ENCODE data around the gene CDH4. TPM values are rescaled to one million over a fixed set of nuclear protein-coding genes. Genes with fewer than 3 reads are reported as not detected.

Gene CDH4
- total RNA-seq, 3 donors from 2014 or later (not counting 1 experiment from before 2014, with no cell fraction given), result 0.18 TPM; not detected in 2

- ATAC-seq, result no peak
- Mint-ChIP-seq H3K4me3 (no peak overlapping the region), H3K9me3 (no peaks in the 10 kb centered on the region), H3K4me1 (peaks cover 5 to 6% of the 10 kb centered on the region in 2 donors), H3K36me3 (no peaks in the 10 kb centered on the region), H3K27me3 (ENCODE audit: low read depth in 2 of 2) (peaks cover 2 to 10% of the 10 kb centered on the region in 2 donors), H3K27ac (no peak overlapping the region)
- intact Hi-C loops (cut with micrococcal nuclease), result no loop called here
- no peak overlapping the region for H3K4me3 ChIP-seq (ENCODE audit: low read length)
- TF ChIP-seq, protein P1, sequence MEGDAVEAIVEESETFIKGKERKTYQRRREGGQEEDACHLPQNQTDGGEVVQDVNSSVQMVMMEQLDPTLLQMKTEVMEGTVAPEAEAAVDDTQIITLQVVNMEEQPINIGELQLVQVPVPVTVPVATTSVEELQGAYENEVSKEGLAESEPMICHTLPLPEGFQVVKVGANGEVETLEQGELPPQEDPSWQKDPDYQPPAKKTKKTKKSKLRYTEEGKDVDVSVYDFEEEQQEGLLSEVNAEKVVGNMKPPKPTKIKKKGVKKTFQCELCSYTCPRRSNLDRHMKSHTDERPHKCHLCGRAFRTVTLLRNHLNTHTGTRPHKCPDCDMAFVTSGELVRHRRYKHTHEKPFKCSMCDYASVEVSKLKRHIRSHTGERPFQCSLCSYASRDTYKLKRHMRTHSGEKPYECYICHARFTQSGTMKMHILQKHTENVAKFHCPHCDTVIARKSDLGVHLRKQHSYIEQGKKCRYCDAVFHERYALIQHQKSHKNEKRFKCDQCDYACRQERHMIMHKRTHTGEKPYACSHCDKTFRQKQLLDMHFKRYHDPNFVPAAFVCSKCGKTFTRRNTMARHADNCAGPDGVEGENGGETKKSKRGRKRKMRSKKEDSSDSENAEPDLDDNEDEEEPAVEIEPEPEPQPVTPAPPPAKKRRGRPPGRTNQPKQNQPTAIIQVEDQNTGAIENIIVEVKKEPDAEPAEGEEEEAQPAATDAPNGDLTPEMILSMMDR (IDR thresholded peaks at IDR 0.05), result no peak
- no peak for DNase-seq
- H3K9me3 ChIP-seq (ENCODE audit: control insufficient read depth, insufficient read depth, low read length), result no peaks in the 10 kb centered on the region
- H3K36me3 ChIP-seq (ENCODE audit: control insufficient read depth, insufficient read depth, low read length), result no peaks in the 10 kb centered on the region
- H3K27ac ChIP-seq (ENCODE audit: low read length), result no peak overlapping the region
- WGBS (ENCODE audit: insufficient coverage), result 94% methylated on average over 25 of the region's 25 CpGs
- H3K4me1 ChIP-seq (ENCODE audit: control insufficient read depth, insufficient read depth, low read length), result peaks cover 5% of the 10 kb centered on the region
- H3K27me3 ChIP-seq (ENCODE audit: control insufficient read depth, insufficient read depth, low read length), result peaks cover 5% of the 10 kb centered on the region
Measured at GRCh38 chr20:61966492-61967244, 714.6 kb downstream of the CDH4 start.

DNA sequence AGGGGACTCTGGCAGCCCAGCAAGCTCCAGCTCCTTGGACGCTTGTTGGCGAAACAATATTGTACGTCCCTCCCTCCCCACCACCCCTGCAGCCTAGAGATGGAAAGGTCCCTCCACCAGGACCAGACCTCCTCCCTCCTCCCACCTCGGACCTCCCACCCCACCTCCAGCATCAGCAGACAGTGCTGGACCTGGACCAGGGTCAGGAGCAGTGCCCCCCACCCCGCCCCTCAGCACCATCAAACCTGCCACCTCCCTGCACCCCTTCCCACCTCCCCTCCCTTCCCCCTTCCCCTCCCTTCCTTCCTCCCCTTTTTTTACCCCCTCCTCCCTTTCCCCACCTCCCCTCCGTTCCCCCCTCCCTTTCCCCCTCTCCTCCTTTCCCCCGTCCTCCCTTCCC lies 715.2 kb downstream of the CDH4 start:
- Histone ChIP-seq H3K9me3 (ENCODE audit: control insufficient read depth, insufficient read depth, low read length) (no peaks in the 10 kb centered on the region), H3K4me3 (ENCODE audit: low read length) (no peak overlapping the region), H3K27me3 (ENCODE audit: control insufficient read depth, insufficient read depth, low read length) (peaks cover 5% of the 10 kb centered on the region), H3K4me1 (ENCODE audit: control insufficient read depth, insufficient read depth, low read length) (peaks cover 5% of the 10 kb centered on the region), H3K36me3 (ENCODE audit: control insufficient read depth, insufficient read depth, low read length) (no peaks in the 10 kb centered on the region), H3K27ac (ENCODE audit: low read length) (no peak overlapping the region)
- WGBS (ENCODE audit: insufficient coverage), result 80% methylated on average over 5 of the region's 7 CpGs
- Mint-ChIP-seq H3K4me3 (no peak overlapping the region), H3K9me3 (no peaks in the 10 kb centered on the region), H3K27ac (no peak overlapping the region), H3K27me3 (ENCODE audit: low read depth in 2 of 2) (peaks cover 0 to 10% of the 10 kb centered on the region in 2 donors), H3K36me3 (no peaks in the 10 kb centered on the region), H3K4me1 (peaks cover 5 to 6% of the 10 kb centered on the region in 2 donors)
- no peak for ATAC-seq
- TF ChIP-seq, protein P1 (IDR thresholded peaks at IDR 0.05), result no peak
- intact Hi-C loops (cut with micrococcal nuclease), result no loop called here
- no peak for DNase-seq

DNA sequence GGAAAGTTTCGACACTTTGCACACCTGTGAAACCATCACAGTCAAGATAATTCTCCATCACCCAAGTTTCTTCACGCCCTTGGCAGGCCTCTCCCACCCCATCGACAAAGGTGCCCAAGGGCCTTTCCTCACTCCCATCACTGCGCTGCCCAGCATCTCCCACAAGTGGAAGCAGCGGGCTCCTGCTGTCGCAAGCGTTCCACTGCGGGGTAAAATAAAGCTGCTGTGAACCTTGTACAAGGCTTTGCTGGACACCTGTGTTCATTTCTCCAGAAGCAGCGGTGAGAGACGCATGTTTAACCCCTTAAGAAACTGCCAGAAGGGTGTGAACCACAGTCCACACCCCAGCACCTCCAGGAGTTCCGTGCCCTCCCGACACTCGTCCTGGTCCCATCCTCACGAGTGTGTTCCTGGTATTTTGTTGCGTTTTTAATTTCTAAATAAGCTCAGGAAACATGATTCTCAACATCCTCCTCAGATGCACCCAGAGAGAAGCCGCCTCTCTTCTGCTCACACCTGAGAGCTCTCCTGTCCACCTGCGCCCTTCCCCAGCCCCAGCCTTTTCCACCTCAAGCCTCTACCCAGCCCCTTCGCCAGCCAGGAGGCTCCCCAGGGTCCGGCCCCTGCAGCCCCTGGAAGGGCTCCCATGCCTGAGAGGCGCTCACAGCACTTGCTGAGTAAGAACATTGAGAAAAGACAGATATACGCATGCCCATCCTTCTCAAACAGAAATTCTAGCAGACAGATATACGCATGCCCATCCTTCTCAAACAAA lies 716.2 kb downstream of the CDH4 start:
- TF ChIP-seq, protein P1 (IDR thresholded peaks at IDR 0.05), result no peak
- intact Hi-C loops (cut with micrococcal nuclease), result no loop called here
- no peaks in the 10 kb centered on the region for H3K9me3 ChIP-seq (ENCODE audit: control insufficient read depth, insufficient read depth, low read length)
- ATAC-seq (no peak), DNase-seq (no peak)
- no peaks in the 10 kb centered on the region for H3K9me3 Mint-ChIP-seq
- peaks cover 5% of the 10 kb centered on the region for H3K27me3 ChIP-seq (ENCODE audit: control insufficient read depth, insufficient read depth, low read length)
- 90% methylated on average over 22 of the region's 22 CpGs for WGBS (ENCODE audit: insufficient coverage)
- no peak overlapping the region for H3K27ac ChIP-seq (ENCODE audit: low read length)
- H3K4me1 ChIP-seq (ENCODE audit: control insufficient read depth, insufficient read depth, low read length), result peaks cover 5% of the 10 kb centered on the region
- H3K27me3 Mint-ChIP-seq (ENCODE audit: low read depth in 2 of 2), result peaks cover 0 to 10% of the 10 kb centered on the region in 2 donors
- H3K36me3 ChIP-seq (ENCODE audit: control insufficient read depth, insufficient read depth, low read length), result peaks cover 8% of the 10 kb centered on the region
- H3K36me3 Mint-ChIP-seq, result no peaks in the 10 kb centered on the region
- H3K4me3 ChIP-seq (ENCODE audit: low read length), result no peak overlapping the region
- peaks cover 5 to 6% of the 10 kb centered on the region in 2 donors for H3K4me1 Mint-ChIP-seq
- H3K27ac Mint-ChIP-seq, result no peak overlapping the region
- H3K4me3 Mint-ChIP-seq, result no peak overlapping the region
